ENCODE results near the gene DMD. TPM values are rescaled to one million over a fixed set of nuclear protein-coding genes. Genes with fewer than 3 reads are reported as not detected.
"Not testable (repeated sequence)": the region's sequence is repeated elsewhere in the genome, so short reads cannot be mapped to it uniquely, and the experiment has no call there.

Gene DMD
- total and polyA plus RNA-seq, 2 experiments from 2014 or later = 73.5 to 90.7 TPM

DNA sequence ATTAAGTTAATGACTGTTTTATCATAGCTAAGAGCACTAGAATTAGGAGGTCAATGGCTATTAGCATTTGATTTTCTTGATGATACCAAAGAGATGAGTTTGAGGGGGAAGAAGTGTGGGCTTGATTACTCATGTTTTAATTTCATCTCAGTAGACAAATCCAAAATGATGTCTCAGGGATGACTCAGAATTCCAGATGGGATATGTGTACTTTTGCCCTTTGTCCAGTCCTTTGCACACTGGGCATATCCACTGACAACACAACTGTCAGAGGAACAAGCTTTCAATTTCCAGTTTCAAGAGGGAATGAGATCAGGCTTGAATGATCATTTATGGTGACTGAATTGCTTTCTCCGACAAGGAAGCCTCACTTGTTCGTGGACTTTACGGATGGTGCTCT is 1814.2 kb downstream of the DMD start:
- TF ChIP-seq, protein P1, sequence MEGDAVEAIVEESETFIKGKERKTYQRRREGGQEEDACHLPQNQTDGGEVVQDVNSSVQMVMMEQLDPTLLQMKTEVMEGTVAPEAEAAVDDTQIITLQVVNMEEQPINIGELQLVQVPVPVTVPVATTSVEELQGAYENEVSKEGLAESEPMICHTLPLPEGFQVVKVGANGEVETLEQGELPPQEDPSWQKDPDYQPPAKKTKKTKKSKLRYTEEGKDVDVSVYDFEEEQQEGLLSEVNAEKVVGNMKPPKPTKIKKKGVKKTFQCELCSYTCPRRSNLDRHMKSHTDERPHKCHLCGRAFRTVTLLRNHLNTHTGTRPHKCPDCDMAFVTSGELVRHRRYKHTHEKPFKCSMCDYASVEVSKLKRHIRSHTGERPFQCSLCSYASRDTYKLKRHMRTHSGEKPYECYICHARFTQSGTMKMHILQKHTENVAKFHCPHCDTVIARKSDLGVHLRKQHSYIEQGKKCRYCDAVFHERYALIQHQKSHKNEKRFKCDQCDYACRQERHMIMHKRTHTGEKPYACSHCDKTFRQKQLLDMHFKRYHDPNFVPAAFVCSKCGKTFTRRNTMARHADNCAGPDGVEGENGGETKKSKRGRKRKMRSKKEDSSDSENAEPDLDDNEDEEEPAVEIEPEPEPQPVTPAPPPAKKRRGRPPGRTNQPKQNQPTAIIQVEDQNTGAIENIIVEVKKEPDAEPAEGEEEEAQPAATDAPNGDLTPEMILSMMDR (IDR thresholded peaks at IDR 0.05; ENCODE audit: low read depth, low read length) = no peak
- no peaks in the 10 kb centered on the region for H3K4me1 ChIP-seq (ENCODE audit: low read depth)
- H3K27me3 ChIP-seq = no peaks in the 10 kb centered on the region
- H3K9me3 ChIP-seq (ENCODE audit: low read depth) = no peaks in the 10 kb centered on the region
- H3K4me3 ChIP-seq = no peak overlapping the region
- DNase-seq (ENCODE audit: low read depth in 1 of 2, low spot score in 1 of 2) = no peak
- no peaks in the 10 kb centered on the region for H3K36me3 ChIP-seq
- H3K27ac ChIP-seq = no peak overlapping the region

DNA sequence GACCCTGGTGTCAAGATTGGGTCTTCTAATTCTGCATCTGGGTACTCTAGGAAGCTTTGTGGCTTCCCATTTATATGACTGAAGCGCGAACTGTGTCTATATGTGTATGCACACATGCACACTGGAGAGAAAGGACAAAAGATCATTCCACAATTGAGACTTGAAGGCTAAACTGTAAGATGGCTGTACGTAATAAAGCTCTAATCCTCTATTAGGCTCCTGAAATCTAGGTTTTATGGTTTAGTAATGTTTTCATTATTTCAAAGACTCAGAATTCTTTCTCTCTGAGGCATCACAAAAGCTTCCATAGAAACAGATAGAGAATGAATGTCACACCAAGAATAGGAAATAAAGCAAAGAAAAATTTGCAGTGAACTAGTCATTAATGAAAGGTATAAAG is 1818.8 kb downstream of the DMD start:
- no peak for DNase-seq (ENCODE audit: low read depth in 1 of 2, low spot score in 1 of 2)
- Histone ChIP-seq H3K36me3 (no peaks in the 10 kb centered on the region), H3K4me3 (no peak overlapping the region), H3K9me3 (ENCODE audit: low read depth) (no peaks in the 10 kb centered on the region), H3K27ac (no peak overlapping the region), H3K27me3 (no peaks in the 10 kb centered on the region), H3K4me1 (ENCODE audit: low read depth) (no peaks in the 10 kb centered on the region)
- TF ChIP-seq, protein P1 (IDR thresholded peaks at IDR 0.05; ENCODE audit: low read depth, low read length) = no peak

DNA sequence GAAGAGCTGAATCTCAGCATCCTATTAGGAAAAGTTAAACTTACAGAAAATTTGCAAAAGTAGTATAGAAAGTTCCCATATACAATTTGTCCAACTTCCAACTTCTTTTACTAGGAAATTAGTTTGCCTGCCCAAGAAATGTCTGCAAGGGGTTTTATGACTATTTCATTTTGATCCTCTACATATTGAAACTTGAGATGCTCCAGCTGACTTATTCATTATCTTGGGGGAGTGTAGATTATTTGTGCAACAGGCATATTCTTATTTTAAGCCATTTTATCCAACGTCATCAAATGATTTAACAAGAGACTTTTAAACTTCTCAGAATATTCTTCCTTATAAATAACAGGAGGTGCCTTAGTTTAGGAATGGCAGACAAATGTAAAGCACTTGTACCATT is 1822.4 kb downstream of the DMD start:
- H3K9me3 ChIP-seq (ENCODE audit: low read depth) = no peaks in the 10 kb centered on the region
- no peak overlapping the region for H3K4me3 ChIP-seq
- no peak for DNase-seq (ENCODE audit: low read depth in 1 of 2, low spot score in 1 of 2)
- H3K27ac ChIP-seq = no peak overlapping the region
- TF ChIP-seq, protein P1 (IDR thresholded peaks at IDR 0.05; ENCODE audit: low read depth, low read length) = no peak
- H3K4me1 ChIP-seq (ENCODE audit: low read depth) = no peaks in the 10 kb centered on the region
- no peaks in the 10 kb centered on the region for H3K27me3 ChIP-seq
- H3K36me3 ChIP-seq = no peaks in the 10 kb centered on the region

DNA sequence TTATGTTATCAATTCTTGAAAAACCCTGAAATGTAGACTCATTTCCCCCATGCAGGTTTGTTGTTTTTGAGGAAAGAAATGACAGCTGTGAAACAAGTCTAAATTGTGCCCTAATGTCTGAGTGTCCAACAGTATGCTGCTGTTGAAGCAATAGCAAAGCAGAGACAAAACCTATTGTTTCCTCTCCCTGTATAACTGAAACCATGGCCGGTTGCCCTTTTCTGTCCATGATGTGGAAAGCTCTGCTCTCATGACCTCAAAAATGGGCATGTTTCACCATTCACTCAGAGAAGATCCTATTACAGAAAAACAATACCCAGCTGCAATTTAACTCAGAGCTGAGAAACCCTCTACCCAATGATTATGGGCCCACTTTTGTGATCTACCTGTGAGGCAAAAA is 1826.9 kb downstream of the DMD start:
- no peaks in the 10 kb centered on the region for H3K4me1 ChIP-seq (ENCODE audit: low read depth)
- H3K9me3 ChIP-seq (ENCODE audit: low read depth) = no peaks in the 10 kb centered on the region
- H3K4me3 ChIP-seq = no peak overlapping the region
- DNase-seq (ENCODE audit: low read depth in 1 of 2, low spot score in 1 of 2) = peak in 1 of 2 donors; percentile 10
- H3K36me3 ChIP-seq = no peaks in the 10 kb centered on the region
- H3K27ac ChIP-seq = no peak overlapping the region
- TF ChIP-seq, protein P1 (IDR thresholded peaks at IDR 0.05; ENCODE audit: low read depth, low read length) = no peak
- H3K27me3 ChIP-seq = no peaks in the 10 kb centered on the region

DNA sequence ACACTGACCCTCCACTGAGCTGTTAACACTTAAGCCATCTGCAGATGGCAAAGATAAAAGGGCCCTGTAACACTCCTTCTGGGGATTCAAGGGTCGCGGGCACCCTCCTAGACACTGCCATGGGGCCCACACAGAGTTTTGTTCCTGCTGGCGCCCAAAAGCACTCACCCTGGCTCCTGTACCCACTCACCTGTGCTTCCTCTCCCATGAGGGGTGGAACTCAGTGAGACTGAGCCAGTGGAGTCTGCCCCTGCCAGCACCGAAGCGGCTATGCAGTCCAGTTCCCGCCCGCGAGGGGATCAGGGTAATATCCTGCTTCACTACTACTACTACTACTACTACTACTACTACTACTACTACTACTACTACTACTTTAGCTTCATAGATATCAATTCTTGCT is 1827.4 kb downstream of the DMD start:
- H3K9me3 ChIP-seq (ENCODE audit: low read depth) = no peaks in the 10 kb centered on the region
- no peaks in the 10 kb centered on the region for H3K36me3 ChIP-seq
- H3K27ac ChIP-seq = no peak overlapping the region
- TF ChIP-seq, protein P1 (IDR thresholded peaks at IDR 0.05; ENCODE audit: low read depth, low read length) = no peak
- no peak for DNase-seq (ENCODE audit: low read depth in 1 of 2, low spot score in 1 of 2)
- H3K4me1 ChIP-seq (ENCODE audit: low read depth) = no peaks in the 10 kb centered on the region
- H3K27me3 ChIP-seq = no peaks in the 10 kb centered on the region
- H3K4me3 ChIP-seq = no peak overlapping the region

DNA sequence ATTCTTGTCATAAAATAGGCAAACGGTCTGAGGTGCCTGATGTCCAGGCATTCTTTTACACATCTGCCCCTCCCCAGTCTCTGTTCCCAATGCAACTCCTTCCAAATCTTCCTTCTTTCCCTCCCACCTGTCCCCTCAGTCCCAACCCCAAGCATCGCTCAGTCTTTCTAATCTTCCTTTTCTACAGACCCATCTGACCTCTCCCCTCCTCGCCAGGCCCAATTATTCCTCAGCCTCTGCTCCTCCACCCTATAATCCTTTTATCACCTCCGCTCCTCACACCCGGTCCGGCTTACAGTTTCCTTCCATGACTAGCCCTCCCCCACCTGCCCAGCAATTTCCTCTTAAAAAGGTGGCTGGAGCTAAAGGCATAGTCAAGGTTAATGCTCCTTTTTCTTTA is 1832.4 kb downstream of the DMD start:
- not testable (repeated sequence) for H3K9me3 ChIP-seq (ENCODE audit: low read depth); H3K4me1 ChIP-seq (ENCODE audit: low read depth); DNase-seq (ENCODE audit: low read depth in 1 of 2, low spot score in 1 of 2); H3K27me3 ChIP-seq; H3K36me3 ChIP-seq; H3K27ac ChIP-seq; H3K4me3 ChIP-seq

DNA sequence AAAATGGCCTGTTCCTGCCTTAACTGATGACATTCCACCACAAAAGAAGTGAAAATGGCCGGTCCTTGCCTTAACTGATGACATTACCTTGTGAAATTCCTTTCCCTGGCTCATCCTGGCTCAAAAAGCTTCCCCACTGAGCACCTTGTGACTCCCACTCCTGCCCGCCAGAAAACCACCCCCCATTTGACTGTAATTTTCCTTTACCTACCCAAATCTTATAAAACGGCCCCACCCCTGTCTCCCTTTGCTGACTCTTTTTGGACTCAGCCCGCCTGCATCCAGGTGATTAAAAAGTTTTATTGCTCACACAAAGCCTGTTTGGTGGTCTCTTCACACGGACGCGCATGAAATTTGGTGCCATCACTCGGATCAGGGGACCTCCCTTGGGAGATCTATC is 1833.5 kb downstream of the DMD start:
- H3K4me3 ChIP-seq; H3K9me3 ChIP-seq (ENCODE audit: low read depth); H3K27me3 ChIP-seq; H3K36me3 ChIP-seq; H3K4me1 ChIP-seq (ENCODE audit: low read depth); H3K27ac ChIP-seq; DNase-seq (ENCODE audit: low read depth in 1 of 2, low spot score in 1 of 2): not testable (repeated sequence)

All from cardiac muscle cell (in vitro differentiated cells and primary cell).